GM10266 (cell line): ENCODE data around the gene CORO2B.
"Not testable (repeated sequence)": the region's sequence is repeated elsewhere in the genome, so short reads cannot be mapped to it uniquely, and the experiment has no call there.

ENCODE experiments used
- DNase-seq: peaks from one replicate; pipeline ENCODE4 v3.0.0; 2012; ENCODE audit errors: extremely low spot score
- TF ChIP-seq, protein P1 (sequence below): IDR thresholded peaks from 2 replicates; pipeline ENCODE4 v1.5.1; 2012; ENCODE audit warnings: mild to moderate bottlenecking, low read depth; ENCODE audit not compliant: control insufficient read depth, insufficient read depth; ENCODE audit errors: missing control alignments

The CORO2B gene

DNA sequence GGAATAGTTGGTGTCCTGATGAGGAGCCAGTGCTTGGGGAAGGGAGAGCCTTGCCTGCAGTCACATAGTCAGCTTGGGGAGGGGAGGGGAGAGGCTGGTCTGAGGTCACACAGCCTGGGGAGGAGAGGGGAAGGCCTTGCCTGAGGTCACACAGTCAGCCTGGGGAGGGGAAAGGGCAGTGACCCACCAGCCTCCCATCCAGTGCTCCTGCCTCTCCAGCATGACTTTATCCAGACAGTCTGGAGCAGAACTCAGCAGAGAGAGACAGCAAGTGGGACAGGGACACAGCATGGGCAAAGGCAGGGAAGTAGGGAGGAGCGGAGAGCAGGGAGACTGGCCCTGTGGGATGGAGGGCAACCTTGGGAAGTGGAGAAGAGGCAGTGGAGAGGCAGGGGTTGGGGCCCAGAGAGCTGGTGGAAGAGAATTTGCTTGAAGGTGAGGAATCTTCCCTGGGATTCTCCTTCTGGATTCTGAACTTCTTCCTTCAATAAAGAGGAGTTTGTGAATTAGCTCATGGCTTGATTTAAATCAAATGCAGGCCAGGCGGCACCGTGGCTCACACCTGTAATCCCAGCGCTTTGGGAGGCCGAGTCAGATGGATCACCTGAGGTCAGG is 64.5 kb downstream of the CORO2B start:
- TF ChIP-seq, protein P1, sequence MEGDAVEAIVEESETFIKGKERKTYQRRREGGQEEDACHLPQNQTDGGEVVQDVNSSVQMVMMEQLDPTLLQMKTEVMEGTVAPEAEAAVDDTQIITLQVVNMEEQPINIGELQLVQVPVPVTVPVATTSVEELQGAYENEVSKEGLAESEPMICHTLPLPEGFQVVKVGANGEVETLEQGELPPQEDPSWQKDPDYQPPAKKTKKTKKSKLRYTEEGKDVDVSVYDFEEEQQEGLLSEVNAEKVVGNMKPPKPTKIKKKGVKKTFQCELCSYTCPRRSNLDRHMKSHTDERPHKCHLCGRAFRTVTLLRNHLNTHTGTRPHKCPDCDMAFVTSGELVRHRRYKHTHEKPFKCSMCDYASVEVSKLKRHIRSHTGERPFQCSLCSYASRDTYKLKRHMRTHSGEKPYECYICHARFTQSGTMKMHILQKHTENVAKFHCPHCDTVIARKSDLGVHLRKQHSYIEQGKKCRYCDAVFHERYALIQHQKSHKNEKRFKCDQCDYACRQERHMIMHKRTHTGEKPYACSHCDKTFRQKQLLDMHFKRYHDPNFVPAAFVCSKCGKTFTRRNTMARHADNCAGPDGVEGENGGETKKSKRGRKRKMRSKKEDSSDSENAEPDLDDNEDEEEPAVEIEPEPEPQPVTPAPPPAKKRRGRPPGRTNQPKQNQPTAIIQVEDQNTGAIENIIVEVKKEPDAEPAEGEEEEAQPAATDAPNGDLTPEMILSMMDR: no peak
- no peak for DNase-seq

DNA sequence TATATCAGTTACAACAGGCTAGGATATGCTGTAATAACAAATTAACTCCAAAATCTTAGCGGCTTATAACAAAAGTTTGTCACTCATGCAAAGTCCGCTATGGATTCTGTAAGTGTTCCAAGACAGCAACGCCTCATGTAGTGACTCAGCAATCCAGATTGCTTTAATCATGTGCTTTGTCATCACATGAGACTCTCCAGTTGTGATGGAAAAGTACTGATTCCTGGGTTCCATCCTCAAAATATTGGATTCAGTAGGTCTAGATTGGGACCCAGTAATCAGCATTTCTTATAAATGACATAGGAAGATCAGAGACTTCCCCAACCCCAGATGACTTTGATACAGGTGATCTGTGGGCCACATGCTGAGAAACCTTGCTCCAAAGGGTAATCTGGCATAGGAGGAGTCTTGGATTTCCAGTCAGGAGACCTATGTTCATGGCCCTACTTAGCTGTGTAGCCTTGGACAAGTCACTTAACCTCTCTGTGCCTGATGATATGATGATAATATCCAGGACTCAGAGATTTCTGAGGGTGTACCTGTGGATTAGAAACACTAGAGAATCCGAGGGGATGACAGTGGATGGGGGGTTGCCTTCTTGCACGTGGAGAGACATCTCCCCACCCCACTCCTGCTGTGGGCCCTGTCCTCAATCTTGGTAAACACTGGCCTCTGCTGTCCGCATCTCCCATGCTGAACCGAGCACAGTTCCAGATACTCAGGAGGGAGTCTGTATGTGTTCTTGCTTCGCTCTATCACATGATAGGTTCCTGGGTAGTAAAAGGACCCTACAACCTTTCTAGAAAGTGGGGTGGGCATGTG is 65.5 kb downstream of the CORO2B start:
- no peak for DNase-seq
- TF ChIP-seq, protein P1: no peak

DNA sequence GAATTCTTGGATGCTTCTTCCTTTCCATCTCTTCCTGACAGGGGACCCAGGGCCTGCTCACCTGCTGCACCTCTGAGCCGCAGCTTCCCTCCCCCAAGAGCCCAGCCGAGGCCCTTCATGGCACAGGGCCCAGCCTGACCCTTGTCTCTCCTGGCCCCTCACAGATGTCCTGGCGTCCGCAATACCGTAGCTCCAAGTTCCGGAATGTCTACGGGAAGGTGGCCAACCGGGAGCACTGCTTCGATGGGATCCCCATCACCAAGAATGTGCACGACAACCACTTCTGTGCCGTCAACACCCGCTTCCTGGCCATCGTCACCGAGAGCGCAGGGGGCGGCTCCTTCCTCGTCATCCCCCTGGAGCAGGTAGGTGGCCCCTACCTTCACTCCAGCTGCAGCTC is 66.2 kb downstream of the CORO2B start:
- TF ChIP-seq, protein P1: no peak
- no peak for DNase-seq

DNA sequence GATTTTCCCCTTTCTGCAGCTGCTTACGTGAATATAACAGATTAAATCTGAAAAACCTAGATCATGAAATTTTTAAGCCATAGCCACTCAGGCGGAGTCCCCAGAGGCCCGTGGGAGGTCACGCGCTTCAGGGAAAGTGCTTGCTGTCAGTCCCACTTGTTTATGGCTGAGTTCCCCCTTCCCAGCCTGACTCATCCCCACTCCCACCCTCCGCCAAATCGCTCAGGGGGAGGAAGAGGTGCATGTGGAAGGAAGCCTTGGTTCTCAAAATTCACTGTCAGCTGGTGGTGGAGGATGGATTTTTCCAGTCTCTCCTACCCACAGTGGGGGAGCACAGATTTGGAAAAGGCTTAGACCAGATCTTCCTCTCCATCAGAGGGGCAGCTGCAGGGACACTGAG is 67.4 kb downstream of the CORO2B start:
- TF ChIP-seq, protein P1: no peak
- DNase-seq: no peak

DNA sequence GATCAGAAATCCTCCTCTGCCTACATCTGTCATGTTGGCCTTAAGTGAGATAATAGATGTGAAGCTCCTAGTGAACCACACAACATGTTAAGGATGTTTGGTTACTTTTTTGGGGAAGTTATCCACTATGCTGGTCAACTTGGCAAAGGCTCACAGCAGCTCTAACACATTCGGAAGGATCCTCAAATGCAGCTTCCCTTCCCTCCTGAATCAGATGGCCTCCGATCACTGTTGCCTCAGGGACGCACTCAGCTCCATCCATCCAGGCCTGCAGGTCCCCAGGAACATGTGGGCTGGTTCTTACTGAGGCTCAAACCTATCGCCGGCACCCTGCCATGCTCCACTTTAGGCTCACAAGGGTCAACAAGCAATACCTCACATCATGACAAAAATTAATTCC is 67.9 kb downstream of the CORO2B start:
- DNase-seq: no peak
- TF ChIP-seq, protein P1: no peak

DNA sequence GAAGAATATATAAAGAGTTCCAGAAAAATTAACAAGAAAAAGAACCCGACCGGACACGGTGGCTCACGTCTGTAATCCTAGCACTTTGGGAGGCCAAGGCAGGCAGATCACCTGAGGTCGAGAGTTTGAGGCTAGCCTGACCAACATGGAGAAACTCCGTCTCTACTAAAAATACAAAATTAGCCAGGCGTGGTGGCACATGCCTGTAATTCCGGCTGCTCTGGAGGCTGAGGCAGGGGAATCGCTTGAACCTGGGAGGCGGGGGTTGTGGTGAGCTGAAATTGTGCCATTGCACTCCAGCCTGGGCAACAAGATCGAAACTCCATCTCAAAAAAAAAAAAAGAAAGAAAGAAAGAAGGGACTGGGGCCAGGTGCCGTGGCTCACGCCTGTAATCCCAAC is 68.6 kb downstream of the CORO2B start:
- not testable (repeated sequence) for DNase-seq

DNA sequence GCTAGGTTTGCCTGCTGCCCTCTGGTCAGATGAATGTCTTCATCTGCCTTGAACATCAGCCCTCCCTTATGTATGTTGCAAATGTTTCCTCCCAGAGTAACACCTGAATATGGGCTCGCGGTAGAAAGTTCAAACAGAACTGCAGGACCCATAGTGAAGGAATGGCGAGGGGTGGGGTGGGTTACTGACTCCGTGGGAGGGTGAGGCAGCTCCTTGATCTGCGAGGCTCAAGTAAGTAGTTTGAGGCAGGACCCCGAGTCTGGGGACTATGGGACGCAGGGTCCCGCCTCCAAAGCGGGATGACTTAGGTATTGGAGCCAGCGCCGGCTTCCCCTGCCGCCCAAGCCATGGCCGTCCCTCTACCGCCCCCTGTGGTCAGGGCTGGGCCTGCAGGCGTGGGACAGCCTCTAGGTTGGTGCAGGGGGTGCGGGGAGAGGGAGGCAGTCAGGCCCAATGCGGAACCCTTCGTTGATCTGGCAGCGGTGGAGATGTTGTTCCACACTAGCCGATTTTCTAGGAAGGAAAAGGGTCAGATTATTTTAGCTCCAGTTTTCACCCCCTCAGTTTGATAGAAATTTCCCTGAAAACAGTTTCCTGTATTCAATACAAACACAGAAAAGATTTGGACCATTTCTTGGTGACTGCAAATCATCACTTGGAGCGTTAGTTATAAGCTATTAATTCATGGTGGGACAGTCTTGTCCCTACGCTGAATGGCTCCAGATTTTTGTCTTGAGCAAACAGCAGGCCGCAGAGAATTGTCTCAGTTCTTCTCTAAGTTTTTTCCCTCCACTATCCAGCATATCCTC is 72.3 kb downstream of the CORO2B start:
- peak; percentile 40 for DNase-seq
- TF ChIP-seq, protein P1: peak; percentile 67
